ENCODE measurements around the gene UGT1A4. TPM values are rescaled to one million over a fixed set of nuclear protein-coding genes. Genes with fewer than 3 reads are reported as not detected.

UGT1A4 gene
- total and polyA plus RNA-seq, 9 of the 15 experiments (the other 6 are each of a cell fraction or from before 2014, with no cell fraction given) = not detected

DNA sequence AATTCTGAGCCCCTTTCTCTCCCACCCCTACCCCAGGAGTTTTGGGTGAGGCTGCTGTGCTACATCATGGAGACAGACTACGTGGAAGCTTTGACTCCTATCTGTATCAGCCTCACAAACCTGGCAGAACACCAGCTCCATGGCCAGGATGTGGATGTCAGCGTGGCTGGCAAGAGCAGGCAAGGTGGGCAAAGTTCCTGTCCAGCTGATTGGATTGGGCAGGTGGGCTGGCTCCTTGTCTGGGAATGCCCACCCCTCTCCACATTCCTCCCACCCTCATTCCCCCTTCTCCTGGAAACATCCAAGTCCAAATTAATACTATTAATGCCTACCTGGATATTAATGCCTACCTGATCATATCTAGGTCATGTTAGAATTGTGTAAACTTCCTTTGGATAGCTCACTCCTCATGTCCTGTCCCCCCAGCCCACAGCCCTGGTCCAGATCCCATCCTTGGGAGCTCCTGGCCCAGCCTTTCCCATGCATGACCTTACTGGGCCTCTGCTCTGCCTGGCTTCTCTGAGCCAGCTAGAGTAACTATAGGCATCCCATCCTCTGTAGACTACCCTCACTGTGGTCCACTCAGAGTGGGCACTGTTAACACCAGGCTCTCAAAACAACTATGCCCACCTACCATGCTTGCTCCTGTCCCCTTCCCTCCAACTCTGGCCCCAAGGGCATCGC lies 83.7 kb downstream of the UGT1A4 start (continued):
- TF ChIP-seq, protein P1, sequence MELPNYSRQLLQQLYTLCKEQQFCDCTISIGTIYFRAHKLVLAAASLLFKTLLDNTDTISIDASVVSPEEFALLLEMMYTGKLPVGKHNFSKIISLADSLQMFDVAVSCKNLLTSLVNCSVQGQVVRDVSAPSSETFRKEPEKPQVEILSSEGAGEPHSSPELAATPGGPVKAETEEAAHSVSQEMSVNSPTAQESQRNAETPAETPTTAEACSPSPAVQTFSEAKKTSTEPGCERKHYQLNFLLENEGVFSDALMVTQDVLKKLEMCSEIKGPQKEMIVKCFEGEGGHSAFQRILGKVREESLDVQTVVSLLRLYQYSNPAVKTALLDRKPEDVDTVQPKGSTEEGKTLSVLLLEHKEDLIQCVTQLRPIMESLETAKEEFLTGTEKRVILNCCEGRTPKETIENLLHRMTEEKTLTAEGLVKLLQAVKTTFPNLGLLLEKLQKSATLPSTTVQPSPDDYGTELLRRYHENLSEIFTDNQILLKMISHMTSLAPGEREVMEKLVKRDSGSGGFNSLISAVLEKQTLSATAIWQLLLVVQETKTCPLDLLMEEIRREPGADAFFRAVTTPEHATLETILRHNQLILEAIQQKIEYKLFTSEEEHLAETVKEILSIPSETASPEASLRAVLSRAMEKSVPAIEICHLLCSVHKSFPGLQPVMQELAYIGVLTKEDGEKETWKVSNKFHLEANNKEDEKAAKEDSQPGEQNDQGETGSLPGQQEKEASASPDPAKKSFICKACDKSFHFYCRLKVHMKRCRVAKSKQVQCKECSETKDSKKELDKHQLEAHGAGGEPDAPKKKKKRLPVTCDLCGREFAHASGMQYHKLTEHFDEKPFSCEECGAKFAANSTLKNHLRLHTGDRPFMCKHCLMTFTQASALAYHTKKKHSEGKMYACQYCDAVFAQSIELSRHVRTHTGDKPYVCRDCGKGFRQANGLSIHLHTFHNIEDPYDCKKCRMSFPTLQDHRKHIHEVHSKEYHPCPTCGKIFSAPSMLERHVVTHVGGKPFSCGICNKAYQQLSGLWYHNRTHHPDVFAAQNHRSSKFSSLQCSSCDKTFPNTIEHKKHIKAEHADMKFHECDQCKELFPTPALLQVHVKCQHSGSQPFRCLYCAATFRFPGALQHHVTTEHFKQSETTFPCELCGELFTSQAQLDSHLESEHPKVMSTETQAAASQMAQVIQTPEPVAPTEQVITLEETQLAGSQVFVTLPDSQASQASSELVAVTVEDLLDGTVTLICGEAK (IDR thresholded peaks at IDR 0.05) = no peak
- TF ChIP-seq, protein P1 (CRISPR knock-in tag; IDR thresholded peaks at IDR 0.05) = no peak
- TF ChIP-seq ZNF785 (CRISPR knock-in tag; IDR thresholded peaks at IDR 0.05) (no peak), ZNF263 (CRISPR knock-in tag; IDR thresholded peaks at IDR 0.05; ENCODE audit: borderline replicate concordance) (no peak), YY1 (IDR thresholded peaks at IDR 0.05; ENCODE audit: borderline replicate concordance in 1 of 3, control insufficient read depth in 1 of 3, extremely low read depth in 1 of 3, insufficient read depth in 3 of 3, insufficient read length in 1 of 3, insufficient replicate concordance in 2 of 3, low read depth in 1 of 3, low read length in 2 of 3) (no peak)

Measured in K562 (cell line).